IMR-90 (cell line): Measurements from ENCODE around the gene SLC22A2. TPM values are rescaled to one million over a fixed set of nuclear protein-coding genes. Genes with fewer than 3 reads are reported as not detected.

Source experiments
- ATAC-seq: fragments of 200-7000 bp; cut with Tn5 transposase; 2 replicates; pipeline ENCODE4 v1.9.1; 2020; ENCODE audit warnings: low read depth, mild to moderate bottlenecking, moderate library complexity
- BruUV-seq: library from RNA; stranded (reverse); fragments of 400-500 nt; replicated peaks from 2 replicates; lab custom pipeline; 2021; lab: Mats Ljungman, UMichigan
- CTCF ChIA-PET: fragments of 300-600 bp; formaldehyde crosslinking; extraction: SDS; loops from one replicate; lab custom pipeline; 2021; ENCODE audit warnings: antibody characterized with exemption; lab: Yijun Ruan, JAX
- POLR2A ChIA-PET: fragments of 300-600 bp; sonication (Branson Sonifier 250); formaldehyde crosslinking; loops from one replicate; lab custom pipeline; 2022; ENCODE audit warnings: antibody characterized with exemption; ENCODE audit not compliant: unreplicated experiment; lab: Charles Lee
- DNase-seq: peaks from one replicate; pipeline ENCODE4 v3.0.0; 2013
- H2AFZ ChIP-seq: replicated peaks from 2 replicates; pipeline ENCODE3; 2013; ENCODE audit warnings: low read length, mild to moderate bottlenecking; ENCODE audit not compliant: poor library complexity
- H2AK5ac ChIP-seq: 2 replicates; pipeline ENCODE4 v1.6.1; 2013; ENCODE audit warnings: low read depth, low read length, inconsistent platforms
- H2AK9ac ChIP-seq: replicated peaks from 2 replicates; pipeline ENCODE3; 2013; ENCODE audit warnings: mild to moderate bottlenecking, low read depth, low read length, moderate library complexity; ENCODE audit not compliant: poor library complexity
- H2BK120ac ChIP-seq: 2 replicates; pipeline ENCODE4 v1.6.1; 2013; ENCODE audit warnings: low read depth, low read length, inconsistent platforms
- H2BK15ac ChIP-seq: 3 replicates; pipeline ENCODE4 v1.6.1; 2013; ENCODE audit warnings: low read depth, low read length, inconsistent platforms
- H2BK20ac ChIP-seq: 2 replicates; pipeline ENCODE4 v1.6.1; 2013; ENCODE audit warnings: low read depth, mild to moderate bottlenecking, inconsistent platforms, low read length, moderate library complexity
- H2BK5ac ChIP-seq: 2 replicates; pipeline ENCODE4 v1.6.1; 2013; ENCODE audit warnings: mild to moderate bottlenecking, low read depth, low read length, inconsistent platforms; ENCODE audit not compliant: poor library complexity, severe bottlenecking
- H3K14ac ChIP-seq: replicated peaks from 2 replicates; pipeline ENCODE4 v1.6.1; 2013; ENCODE audit warnings: low read depth, low read length, inconsistent platforms
- H3K18ac ChIP-seq: 2 replicates; pipeline ENCODE4 v1.6.1; 2013; ENCODE audit warnings: low read depth, low read length, control low read depth
- H3K23ac ChIP-seq: 2 replicates; pipeline ENCODE4 v1.6.1; 2013; ENCODE audit warnings: low read depth, low read length, inconsistent platforms
- H3K27ac ChIP-seq: 2 replicates; pipeline ENCODE4 v1.5.1; 2013; ENCODE audit warnings: mild to moderate bottlenecking, control low read depth, low read length; ENCODE audit not compliant: insufficient read depth
- H3K27me3 ChIP-seq: 2 replicates; pipeline ENCODE4 v1.6.1; 2013; ENCODE audit warnings: low read length; ENCODE audit not compliant: control insufficient read depth, insufficient read depth
- H3K36me3 ChIP-seq: 2 replicates; pipeline ENCODE4 v1.6.1; 2013; ENCODE audit warnings: low read length, mixed read lengths; ENCODE audit not compliant: control insufficient read depth, insufficient read depth
- H3K4ac ChIP-seq: 2 replicates; pipeline ENCODE4 v1.6.1; 2013; ENCODE audit warnings: low read depth, low read length, inconsistent platforms
- H3K4me1 ChIP-seq: 2 replicates; pipeline ENCODE4 v1.6.1; 2013; ENCODE audit warnings: low read length, mixed read lengths; ENCODE audit not compliant: control insufficient read depth, insufficient read depth
- H3K4me2 ChIP-seq: 2 replicates; pipeline ENCODE4 v1.6.1; 2013; ENCODE audit warnings: low read depth, mild to moderate bottlenecking, control low read depth, low read length, moderate library complexity
- H3K4me3 ChIP-seq: 2 replicates; pipeline ENCODE4 v1.5.1; 2013; ENCODE audit warnings: low read depth, mild to moderate bottlenecking, control low read depth, low read length, moderate library complexity; ENCODE audit not compliant: insufficient read depth
- H3K56ac ChIP-seq: 2 replicates; pipeline ENCODE4 v1.6.1; 2013; ENCODE audit warnings: low read length, inconsistent platforms; ENCODE audit not compliant: insufficient read depth; ENCODE audit errors: extremely low read depth
- H3K79me1 ChIP-seq, 2 experiments: 2 replicates each; pipeline ENCODE4 v1.6.1; 2013; ENCODE audit warnings: low read length in 2 of 2, inconsistent platforms in 1 of 2, low read depth in 1 of 2
- H3K9ac ChIP-seq: 2 replicates; pipeline ENCODE4 v1.6.1; 2013; ENCODE audit warnings: low read depth, low read length, control low read depth
- H3K9me1 ChIP-seq: 2 replicates; pipeline ENCODE4 v1.6.1; 2013; ENCODE audit warnings: low read length, inconsistent platforms; ENCODE audit not compliant: insufficient read depth
- H3K9me3 ChIP-seq: 2 replicates; pipeline ENCODE4 v1.6.1; 2013; ENCODE audit warnings: low read length; ENCODE audit not compliant: control insufficient read depth, insufficient read depth
- H4K20me1 ChIP-seq: 2 replicates; pipeline ENCODE4 v1.6.1; 2013; ENCODE audit warnings: low read length, inconsistent platforms; ENCODE audit not compliant: insufficient read depth
- H4K5ac ChIP-seq: 2 replicates; pipeline ENCODE4 v1.6.1; 2013; ENCODE audit warnings: mild to moderate bottlenecking, low read depth, low read length, control low read depth
- H4K8ac ChIP-seq, 2 experiments: 2 replicates each; pipeline ENCODE4 v1.6.1; 2013; ENCODE audit warnings: low read depth in 2 of 2, low read length in 2 of 2, control low read depth in 1 of 2, inconsistent platforms in 1 of 2
- H4K91ac ChIP-seq: 2 replicates; pipeline ENCODE4 v1.6.1; 2013; ENCODE audit warnings: low read depth, low read length, inconsistent platforms; ENCODE audit not compliant: insufficient read depth
- BHLHE40 ChIP-seq: fragments of 150-350 bp; IDR thresholded peaks from 2 replicates; pipeline ENCODE4 v1.6.1; 2016; ENCODE audit warnings: mild to moderate bottlenecking, low read depth, low read length
- CEBPB ChIP-seq: IDR thresholded peaks from 2 replicates; pipeline ENCODE4 v1.6.1; 2012; ENCODE audit warnings: low read depth, low read length, improper control_type of control experiment
- CHD1 ChIP-seq: IDR thresholded peaks from 2 replicates; pipeline ENCODE4 v1.6.1; 2012; ENCODE audit warnings: low read depth, low read length, improper control_type of control experiment
- ELK1 ChIP-seq: fragments of 150-350 bp; IDR thresholded peaks from 2 replicates; pipeline ENCODE4 v1.6.1; 2016; ENCODE audit warnings: low read depth, mild to moderate bottlenecking, low read length, moderate library complexity, borderline replicate concordance
- FOS ChIP-seq: fragments of 150-350 bp; IDR thresholded peaks from 2 replicates; pipeline ENCODE4 v1.6.1; 2016; ENCODE audit warnings: low read depth, low read length
- MAFK ChIP-seq: IDR thresholded peaks from 2 replicates; pipeline ENCODE4 v1.6.1; 2012; ENCODE audit warnings: low read depth, low read length, improper control_type of control experiment
- MAZ ChIP-seq: IDR thresholded peaks from 2 replicates; pipeline ENCODE4 v1.6.1; 2012; ENCODE audit warnings: low read depth, mild to moderate bottlenecking, low read length, improper control_type of control experiment, moderate library complexity, borderline replicate concordance
- MXI1 ChIP-seq: IDR thresholded peaks from 2 replicates; pipeline ENCODE4 v1.6.1; 2012; ENCODE audit warnings: low read depth, mild to moderate bottlenecking, low read length, moderate library complexity, borderline replicate concordance
- NFE2L2 ChIP-seq: fragments of 150-350 bp; IDR thresholded peaks from 2 replicates; pipeline ENCODE4 v1.6.1; 2016; ENCODE audit warnings: low read depth, mild to moderate bottlenecking, low read length
- POLR2A ChIP-seq: IDR thresholded peaks from 2 replicates; pipeline ENCODE4 v1.6.1; 2012; ENCODE audit warnings: mild to moderate bottlenecking, low read depth, low read length
- RAD21 ChIP-seq: IDR thresholded peaks from 2 replicates; pipeline ENCODE4 v1.6.1; 2012; ENCODE audit warnings: low read length, improper control_type of control experiment
- RCOR1 ChIP-seq: IDR thresholded peaks from 2 replicates; pipeline ENCODE4 v1.6.1; 2012; ENCODE audit warnings: mild to moderate bottlenecking, low read length, improper control_type of control experiment; ENCODE audit not compliant: insufficient replicate concordance
- RFX5 ChIP-seq: IDR thresholded peaks from 2 replicates; pipeline ENCODE4 v1.8.0; 2012; ENCODE audit warnings: low read depth, mild to moderate bottlenecking, low read length, moderate library complexity
- SMC3 ChIP-seq: fragments of 150-350 bp; IDR thresholded peaks from 2 replicates; pipeline ENCODE4 v1.6.1; 2016; ENCODE audit warnings: low read depth, mild to moderate bottlenecking, antibody characterized with exemption, low read length, moderate library complexity
- WGBS, 2 experiments: methylation state at CpG; one replicate each; pipeline versions ENCODE4 v1.1.5 to v1.1.7; 2013; ENCODE audit warnings: missing lambda C conversion rate in 2 of 2; ENCODE audit not compliant: insufficient read length in 1 of 2; ENCODE audit errors: extremely low coverage in 2 of 2; 5-methylcytosine and 5-hydroxymethylcytosine counted together
- dilution Hi-C: fragments of 300-500 bp; cut with HindIII; formaldehyde crosslinking; loops from one replicate; pipeline ENCODE4 v1.14.3; 2018; ENCODE audit warnings: low sequenced_read_pairs; ENCODE audit not compliant: unreplicated experiment
- in situ Hi-C: fragments of 300-500 bp; cut with MboI; formaldehyde crosslinking; loops from 3 replicates; pipeline ENCODE4 v1.14.3; 2019; ENCODE audit warnings: low sequenced_read_pairs, inconsistent platforms, mixed read lengths
- intact Hi-C: fragments of 100-400 bp; cut with micrococcal nuclease; formaldehyde crosslinking; loops from 2 replicates; pipeline ENCODE4 v1.10.0; 2022
- polyA plus RNA-seq, 3 experiments: library from polyadenylated mRNA; depleted of rRNA; stranded (reverse); fragments of >200 nt; gene quantifications; 2 replicates each; pipeline ENCODE4 v1.2.3, GENCODE V29; 2012; ENCODE audit warnings: low replicate concordance in 1 of 3
- total RNA-seq: library from RNA; depleted of rRNA; stranded (reverse); fragments of >200 nt; gene quantifications from 2 replicates; pipeline ENCODE4 v1.2.3, GENCODE V29; 2012
- TF ChIP-seq, protein P1 (sequence below): fragments of 150-350 bp; IDR thresholded peaks from 2 replicates; pipeline ENCODE4 v1.6.1; 2017; ENCODE audit warnings: mild to moderate bottlenecking, antibody characterized with exemption, low read length, low read depth
- TF ChIP-seq, protein P2 (sequence below): conservative IDR thresholded peaks from 2 replicates; pipeline ENCODE4 v1.5.1; 2012; ENCODE audit warnings: mild to moderate bottlenecking, low read depth, low read length, improper control_type of control experiment

Gene SLC22A2
- total and polyA plus RNA-seq, 2 of the 4 experiments (the other 2 are of a cell fraction): not detected

DNA sequence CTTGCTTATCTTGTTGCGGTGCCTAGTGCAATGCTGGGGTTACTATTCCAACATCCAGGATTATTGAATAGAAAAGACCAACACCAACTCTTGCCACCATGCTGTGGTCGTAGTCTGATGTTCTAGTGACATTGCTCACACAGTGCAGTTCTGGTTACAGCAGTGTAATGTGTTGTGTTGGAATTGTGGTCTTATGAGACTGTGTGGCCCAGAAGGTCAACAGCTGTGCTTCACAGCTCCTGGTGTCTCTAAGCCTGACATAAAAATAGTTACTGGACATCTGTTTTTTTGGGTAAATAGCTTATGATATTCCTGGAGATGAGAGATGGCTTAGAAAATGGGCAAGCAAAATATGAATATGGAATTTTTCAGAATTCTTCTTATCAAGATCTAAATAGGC, 57.6 kb downstream of the SLC22A2 start:
- POLR2A ChIA-PET: no interaction called here
- Histone ChIP-seq H4K5ac (no peak overlapping the region), H3K4me1 (no peaks in the 10 kb centered on the region), H3K9ac (no peak overlapping the region), H3K4me2 (no peak overlapping the region), H3K27me3 (no peaks in the 10 kb centered on the region), H2AK9ac (no peak overlapping the region), H2BK20ac (no peak overlapping the region), H2BK15ac (no peak overlapping the region), H3K18ac (no peak overlapping the region), H3K4ac (no peak overlapping the region), H3K23ac (no peak overlapping the region), H3K9me3 (no peaks in the 10 kb centered on the region), H3K79me1 (no peaks in the 10 kb centered on the region), H2AK5ac (no peak overlapping the region), H3K4me3 (no peak overlapping the region), H2AFZ (no peak overlapping the region), H3K9me1 (no peaks in the 10 kb centered on the region), H3K27ac (no peak overlapping the region), H4K20me1 (no peaks in the 10 kb centered on the region), H3K14ac (no peak overlapping the region), H3K56ac (no peak overlapping the region), H4K8ac (no peak overlapping the region), H2BK5ac (no peak overlapping the region), H4K91ac (no peak overlapping the region), H2BK120ac (no peak overlapping the region), H3K36me3 (no peaks in the 10 kb centered on the region)
- intact Hi-C loops (no loop called here), in situ Hi-C loops (no loop called here), dilution Hi-C loops (no loop called here)
- TF ChIP-seq ELK1 (no peak), CEBPB (no peak), MAZ (no peak), NFE2L2 (no peak), FOS (no peak), MAFK (no peak), CHD1 (no peak), POLR2A (no peak), RAD21 (no peak), RCOR1 (no peak), RFX5 (no peak), SMC3 (no peak), MXI1 (no peak), BHLHE40 (no peak)
- TF ChIP-seq, protein P1, sequence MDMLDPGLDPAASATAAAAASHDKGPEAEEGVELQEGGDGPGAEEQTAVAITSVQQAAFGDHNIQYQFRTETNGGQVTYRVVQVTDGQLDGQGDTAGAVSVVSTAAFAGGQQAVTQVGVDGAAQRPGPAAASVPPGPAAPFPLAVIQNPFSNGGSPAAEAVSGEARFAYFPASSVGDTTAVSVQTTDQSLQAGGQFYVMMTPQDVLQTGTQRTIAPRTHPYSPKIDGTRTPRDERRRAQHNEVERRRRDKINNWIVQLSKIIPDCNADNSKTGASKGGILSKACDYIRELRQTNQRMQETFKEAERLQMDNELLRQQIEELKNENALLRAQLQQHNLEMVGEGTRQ: no peak
- TF ChIP-seq, protein P2, sequence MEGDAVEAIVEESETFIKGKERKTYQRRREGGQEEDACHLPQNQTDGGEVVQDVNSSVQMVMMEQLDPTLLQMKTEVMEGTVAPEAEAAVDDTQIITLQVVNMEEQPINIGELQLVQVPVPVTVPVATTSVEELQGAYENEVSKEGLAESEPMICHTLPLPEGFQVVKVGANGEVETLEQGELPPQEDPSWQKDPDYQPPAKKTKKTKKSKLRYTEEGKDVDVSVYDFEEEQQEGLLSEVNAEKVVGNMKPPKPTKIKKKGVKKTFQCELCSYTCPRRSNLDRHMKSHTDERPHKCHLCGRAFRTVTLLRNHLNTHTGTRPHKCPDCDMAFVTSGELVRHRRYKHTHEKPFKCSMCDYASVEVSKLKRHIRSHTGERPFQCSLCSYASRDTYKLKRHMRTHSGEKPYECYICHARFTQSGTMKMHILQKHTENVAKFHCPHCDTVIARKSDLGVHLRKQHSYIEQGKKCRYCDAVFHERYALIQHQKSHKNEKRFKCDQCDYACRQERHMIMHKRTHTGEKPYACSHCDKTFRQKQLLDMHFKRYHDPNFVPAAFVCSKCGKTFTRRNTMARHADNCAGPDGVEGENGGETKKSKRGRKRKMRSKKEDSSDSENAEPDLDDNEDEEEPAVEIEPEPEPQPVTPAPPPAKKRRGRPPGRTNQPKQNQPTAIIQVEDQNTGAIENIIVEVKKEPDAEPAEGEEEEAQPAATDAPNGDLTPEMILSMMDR: no peak
- DNase-seq (no peak), ATAC-seq (no peak)
- CTCF ChIA-PET: no interaction called here
- no TSS peak for BruUV-seq
- WGBS, 2 experiments: no CpG with 5 or more reads among the region's 2 CpGs
